NCI-H748 (cell line): ENCODE data around the gene WNT9A.

Source experiments
- DNase-seq: peaks from one replicate; lab custom pipeline; 2025; ENCODE audit not compliant: unreplicated experiment; lab: John Stamatoyannopoulos, UW

Gene WNT9A

GRCh38 chr1:227955808-227956207 lies 8.1 kb upstream of the WNT9A start:
- no peak for DNase-seq

GRCh38 chr1:227954163-227954850 lies 6.6 kb upstream of the WNT9A start:
- DNase-seq = no peak

GRCh38 chr1:227953022-227953412 lies 5.3 kb upstream of the WNT9A start:
- DNase-seq = no peak

DNA sequence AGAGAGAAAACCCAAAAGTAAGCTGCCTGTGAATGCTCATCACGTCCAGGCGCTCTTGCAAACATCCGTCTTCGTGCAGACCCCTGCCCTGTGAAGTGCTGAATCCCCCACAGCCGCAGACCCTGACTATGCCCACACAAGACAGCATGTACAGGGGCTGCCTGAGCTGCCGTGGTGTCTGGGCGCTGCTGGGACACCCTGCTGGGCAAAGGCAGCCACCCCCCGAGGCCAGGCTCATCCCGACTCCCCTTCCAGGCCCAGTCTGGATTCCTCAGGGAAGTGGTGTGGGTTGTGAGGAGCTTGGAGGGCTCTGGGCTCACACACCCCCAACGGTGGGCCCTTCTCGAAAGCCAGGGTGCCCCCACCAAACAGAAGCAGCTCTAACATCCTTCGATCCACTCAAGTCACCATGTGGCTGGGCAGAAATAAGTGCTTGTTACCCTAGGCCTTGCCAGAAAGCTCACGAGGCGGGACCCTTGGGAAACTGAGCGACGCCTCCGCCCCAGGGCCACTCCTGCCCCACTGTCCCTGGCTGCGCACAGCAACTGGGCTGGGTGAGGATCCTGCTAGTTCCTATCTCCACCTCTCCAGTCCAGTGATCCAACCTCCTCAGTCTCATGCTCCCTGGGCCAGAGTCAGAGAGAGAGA lies 4.8 kb upstream of the WNT9A start:
- no peak for DNase-seq

- no peak for DNase-seq
These were observed 4.1 kb upstream of the WNT9A start for GRCh38 chr1:227951624-227952373.

GRCh38 chr1:227950735-227951346 lies 3.1 kb upstream of the WNT9A start:
- no peak for DNase-seq

GRCh38 chr1:227949954-227950734 lies 2.4 kb upstream of the WNT9A start:
- DNase-seq = no peak

DNA sequence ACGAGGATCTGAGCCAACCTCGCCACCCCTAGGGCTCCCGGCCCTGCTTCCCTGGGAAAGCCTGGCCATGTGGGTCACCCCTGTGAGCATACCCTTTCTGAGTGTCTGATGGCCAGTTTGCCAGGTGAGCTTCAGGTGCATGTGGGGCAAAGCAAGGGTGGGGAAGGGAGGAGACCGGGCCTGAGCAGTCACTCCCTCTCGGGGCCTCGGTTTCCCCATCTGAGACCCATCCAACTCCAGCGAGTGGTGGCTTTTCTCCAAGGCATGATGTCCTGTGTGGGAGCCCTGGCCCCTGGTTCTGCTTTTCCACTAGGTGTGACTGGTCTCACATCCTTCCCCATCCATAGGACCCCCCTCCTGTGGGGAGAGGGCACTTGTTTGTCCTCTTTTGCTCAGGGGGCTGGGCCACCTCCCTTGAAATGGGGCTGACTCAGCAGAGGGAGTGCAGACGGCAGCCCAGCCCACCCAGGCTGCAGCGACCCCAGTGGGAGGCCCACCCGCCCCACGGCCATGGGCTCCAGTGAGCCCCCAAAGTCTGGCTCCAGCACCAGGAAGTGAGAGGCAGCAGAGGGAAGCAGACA lies 1.7 kb upstream of the WNT9A start:
- DNase-seq = no peak

GRCh38 chr1:227948493-227949260 lies 945 bp upstream of the WNT9A start:
- peak; percentile 43 for DNase-seq

- DNase-seq = no peak
These were observed 401 bp downstream of the WNT9A start for GRCh38 chr1:227947386-227947675.

- peak; percentile 67 for DNase-seq
These were observed 927 bp downstream of the WNT9A start for GRCh38 chr1:227946624-227947385.

DNA sequence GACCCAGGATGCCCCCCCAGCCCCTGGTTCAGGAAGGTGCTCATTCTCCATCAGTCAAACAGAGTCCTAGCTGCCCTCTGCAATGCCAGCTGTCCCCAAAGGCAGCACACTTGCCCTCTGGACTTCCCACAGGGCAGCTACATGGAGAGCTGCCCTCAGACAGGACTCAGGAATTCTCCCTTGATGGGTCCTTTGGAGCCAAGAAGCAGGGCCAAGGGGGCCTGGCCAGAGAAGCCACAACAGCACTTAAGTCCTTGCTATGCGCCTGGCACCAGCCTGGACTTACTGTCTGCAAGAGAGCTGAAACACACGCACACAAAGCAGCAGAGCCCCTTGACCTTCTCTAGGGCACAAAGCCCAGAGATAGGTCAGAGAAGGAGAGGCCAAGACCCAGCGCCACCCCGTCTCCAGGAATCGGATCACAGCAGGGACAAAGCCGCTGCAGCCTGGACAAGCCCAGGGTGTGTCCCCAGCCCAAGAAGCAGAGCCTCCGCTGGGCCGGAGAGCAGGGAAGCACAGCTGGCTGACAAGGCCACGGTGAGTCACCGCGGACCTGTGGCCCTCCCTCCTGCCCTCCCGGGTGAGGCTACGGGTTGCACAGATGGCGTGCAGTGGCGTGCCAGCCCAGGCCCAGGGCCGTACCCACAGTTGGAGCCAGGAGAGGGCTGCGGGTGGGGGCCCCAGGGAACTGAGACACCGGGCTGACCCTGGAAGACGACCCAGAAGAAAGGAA lies 1.7 kb downstream of the WNT9A start:
- DNase-seq = peak; percentile 35

DNA sequence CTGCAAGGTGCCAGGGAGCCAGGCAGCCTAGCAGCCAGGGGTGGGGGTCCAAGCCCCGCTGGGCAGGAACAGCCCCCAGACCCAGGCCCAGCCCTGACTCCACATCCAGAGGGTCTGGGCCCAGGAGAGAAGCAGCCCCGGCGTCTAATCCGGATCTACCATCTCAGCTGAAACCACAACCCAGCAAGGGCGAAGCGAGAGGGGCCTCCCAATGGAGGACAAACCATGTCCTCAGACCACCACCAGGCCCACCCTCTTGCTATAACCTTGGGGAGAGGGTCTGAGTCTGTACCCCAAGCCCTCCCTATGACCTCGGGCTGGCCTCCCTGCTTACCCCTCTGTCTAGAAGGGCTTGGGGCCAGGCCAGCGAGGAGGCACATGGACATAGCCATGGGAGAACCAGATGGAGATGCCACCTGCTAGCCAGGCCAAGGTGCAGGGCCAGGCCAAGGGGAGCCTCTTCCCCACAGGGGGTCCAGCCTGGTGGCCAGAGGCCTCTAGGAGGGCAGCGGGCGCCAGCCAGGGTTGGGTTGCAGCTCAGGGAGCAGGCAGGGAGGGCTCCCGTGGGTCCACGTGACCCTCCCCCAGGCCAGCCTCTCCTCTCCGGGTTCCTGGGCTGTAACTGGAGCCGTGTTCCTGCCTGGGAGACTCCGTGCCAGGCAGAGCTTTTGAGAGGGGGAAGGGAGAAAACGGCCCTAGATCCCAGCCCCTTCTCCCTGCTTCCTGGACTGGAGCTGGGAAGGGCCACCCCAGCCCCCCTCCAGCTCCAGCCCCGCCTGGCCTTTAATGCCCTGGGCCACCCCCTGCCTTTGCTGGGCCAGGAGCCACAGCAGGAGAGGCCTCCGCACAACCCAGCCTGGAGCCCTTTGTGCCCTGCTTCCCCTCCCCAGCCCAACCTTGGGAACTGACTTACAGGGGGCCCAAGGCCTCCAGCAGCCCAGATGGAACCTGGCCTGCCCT lies 2.5 kb downstream of the WNT9A start:
- no peak for DNase-seq

DNA sequence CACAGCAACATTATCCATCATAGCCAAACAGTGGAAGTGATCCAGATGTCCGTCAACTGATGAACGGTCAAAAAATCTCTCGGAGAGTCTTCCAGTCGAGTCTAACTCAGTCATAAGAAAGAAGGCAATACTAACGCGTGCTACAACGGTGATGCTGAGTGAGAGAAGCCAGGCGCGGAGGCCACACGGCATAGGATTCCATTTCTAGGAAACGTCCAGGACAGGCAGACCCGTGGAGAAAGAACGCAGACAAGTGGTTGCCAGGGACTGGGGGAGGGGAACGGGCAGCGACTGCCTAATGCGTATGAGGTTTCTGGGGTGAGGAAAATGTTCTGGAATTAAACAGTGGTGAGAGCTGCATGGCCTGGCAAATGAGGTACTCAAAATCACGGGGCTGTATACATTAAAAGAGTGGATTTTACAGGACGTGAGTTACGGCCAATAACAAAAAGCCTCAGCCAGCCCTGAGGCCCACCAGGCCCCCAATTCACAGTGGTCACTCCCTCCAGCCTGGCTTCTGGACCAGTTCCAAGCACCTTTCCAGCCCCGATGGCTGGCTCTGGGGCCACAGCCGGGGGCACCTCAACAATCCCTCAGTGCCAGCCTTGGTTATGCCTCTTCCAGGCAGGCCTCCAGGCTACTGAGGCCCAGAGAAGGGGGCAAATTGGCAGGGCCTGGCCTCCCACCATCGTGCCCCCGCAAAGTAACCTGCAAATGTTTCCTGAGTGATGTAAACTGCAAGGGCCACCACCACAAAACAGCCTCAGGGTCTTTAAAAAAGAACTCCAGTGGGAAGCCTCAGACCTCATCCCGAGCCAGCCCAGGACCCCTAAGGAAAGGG lies 3.4 kb downstream of the WNT9A start:
- DNase-seq = no peak

DNA sequence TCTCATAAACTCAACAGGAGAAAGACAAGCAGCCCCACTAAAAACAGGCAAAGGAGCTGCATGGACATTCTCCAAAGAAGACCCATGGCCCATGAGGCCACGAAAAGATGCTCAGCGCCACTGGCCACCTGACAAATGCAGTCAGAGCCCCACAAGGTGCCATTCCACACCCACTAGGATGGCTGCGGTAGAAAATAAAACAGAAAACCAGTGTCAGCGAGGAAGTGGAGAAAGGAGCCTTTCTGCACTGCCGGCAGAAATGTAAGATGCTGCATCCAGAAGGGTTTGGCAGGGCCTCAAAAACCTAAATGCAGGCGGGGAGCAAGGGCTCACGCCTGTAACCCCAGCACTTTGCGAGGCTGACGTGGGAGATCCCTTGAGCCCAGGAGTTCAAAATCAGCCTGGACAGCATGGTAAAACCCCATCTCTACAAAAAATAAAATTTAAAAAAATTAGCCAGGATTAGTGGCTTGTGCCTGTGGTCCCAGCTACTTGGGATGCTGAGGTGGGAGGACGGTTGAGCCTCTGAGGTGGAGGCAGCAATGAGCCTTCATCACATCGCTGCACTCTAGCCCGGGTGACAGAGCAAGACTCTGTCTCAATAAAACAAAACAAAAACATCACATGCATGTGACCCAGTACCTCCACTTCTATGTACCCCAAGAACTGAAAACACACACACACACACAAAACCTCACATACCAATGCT lies 4.2 kb downstream of the WNT9A start:
- no peak for DNase-seq

- no peak for DNase-seq
These were observed 4.9 kb downstream of the WNT9A start for GRCh38 chr1:227942716-227943261.
